HG03432 (cell line): ENCODE results near the gene TTYH2.

Experiments used
- ATAC-seq: cut with Tn5 transposase; IDR thresholded peaks from one replicate; pipeline ENCODE4 v1.9.1; 2021; ENCODE audit warnings: mild to moderate bottlenecking, moderate library complexity; ENCODE audit not compliant: unreplicated experiment

The TTYH2 gene

GRCh38 chr17:74282587-74283370 lies 69.4 kb downstream of the TTYH2 start:
- peak; percentile 40 for ATAC-seq

- ATAC-seq: no peak
These were observed 70.0 kb downstream of the TTYH2 start for GRCh38 chr17:74283371-74283673.

- no peak for ATAC-seq
These were observed 73.7 kb downstream of the TTYH2 start for GRCh38 chr17:74287031-74287602.

DNA sequence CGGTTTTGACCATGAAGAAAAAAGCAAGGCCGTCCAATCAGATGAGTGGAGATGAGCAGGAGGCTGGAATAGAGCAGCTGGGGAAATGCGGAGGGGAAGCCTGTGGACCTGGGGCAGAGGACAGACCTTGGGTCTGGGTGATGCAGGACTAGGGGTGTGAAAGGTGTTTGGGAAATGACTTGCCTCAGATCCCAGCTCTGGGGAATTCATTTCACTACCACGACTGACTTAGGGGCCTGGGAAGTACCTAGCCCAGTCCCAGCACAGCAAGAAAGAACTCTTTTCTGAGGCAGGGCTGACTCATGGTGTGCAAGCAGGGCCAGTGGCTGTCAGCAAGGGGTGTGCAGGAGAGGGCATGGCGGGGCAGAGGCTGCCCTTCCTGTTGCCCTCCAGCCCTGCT lies 75.4 kb downstream of the TTYH2 start:
- peak; percentile 71 for ATAC-seq

DNA sequence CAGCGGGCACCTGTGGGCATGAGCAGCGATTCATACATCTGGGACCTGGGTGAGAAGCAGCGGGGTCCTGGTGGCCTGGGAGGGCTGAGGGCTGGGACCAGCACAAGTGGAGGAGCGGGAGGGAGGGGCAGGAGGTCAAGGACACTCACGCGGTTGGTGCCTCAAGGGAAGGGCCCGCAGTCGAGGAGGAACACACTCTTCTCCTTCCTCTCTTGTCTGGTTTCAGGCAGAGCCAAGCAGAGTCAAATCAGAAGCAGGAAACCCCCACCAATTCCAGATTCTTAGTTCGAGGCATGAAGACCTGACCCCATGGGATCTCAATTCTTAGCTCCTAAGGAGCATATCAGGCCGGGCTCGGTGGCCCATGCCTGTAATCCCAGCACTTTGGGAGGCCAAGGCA lies 76.3 kb downstream of the TTYH2 start:
- ATAC-seq: no peak

DNA sequence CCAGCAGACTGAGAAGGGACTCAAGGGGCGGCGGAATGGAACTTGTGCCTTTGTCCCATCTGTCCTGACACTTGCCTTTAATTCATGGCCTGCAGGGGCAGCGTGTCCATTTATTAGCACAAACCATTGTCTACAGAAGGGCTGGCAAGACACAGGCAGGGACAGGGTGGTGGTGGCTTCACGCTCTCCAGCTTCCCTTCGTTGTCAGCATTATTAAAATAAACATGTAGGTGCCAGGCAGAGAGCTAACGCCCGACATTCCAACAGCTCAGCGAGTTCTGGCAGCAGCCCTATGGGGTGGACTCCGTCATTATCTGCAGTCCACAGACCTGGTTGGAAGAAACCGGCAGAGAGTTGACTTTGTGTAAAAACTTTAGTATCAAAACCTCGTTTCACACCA lies 77.0 kb downstream of the TTYH2 start:
- no peak for ATAC-seq

GRCh38 chr17:74292495-74292894 lies 79.1 kb downstream of the TTYH2 start:
- ATAC-seq: no peak

DNA sequence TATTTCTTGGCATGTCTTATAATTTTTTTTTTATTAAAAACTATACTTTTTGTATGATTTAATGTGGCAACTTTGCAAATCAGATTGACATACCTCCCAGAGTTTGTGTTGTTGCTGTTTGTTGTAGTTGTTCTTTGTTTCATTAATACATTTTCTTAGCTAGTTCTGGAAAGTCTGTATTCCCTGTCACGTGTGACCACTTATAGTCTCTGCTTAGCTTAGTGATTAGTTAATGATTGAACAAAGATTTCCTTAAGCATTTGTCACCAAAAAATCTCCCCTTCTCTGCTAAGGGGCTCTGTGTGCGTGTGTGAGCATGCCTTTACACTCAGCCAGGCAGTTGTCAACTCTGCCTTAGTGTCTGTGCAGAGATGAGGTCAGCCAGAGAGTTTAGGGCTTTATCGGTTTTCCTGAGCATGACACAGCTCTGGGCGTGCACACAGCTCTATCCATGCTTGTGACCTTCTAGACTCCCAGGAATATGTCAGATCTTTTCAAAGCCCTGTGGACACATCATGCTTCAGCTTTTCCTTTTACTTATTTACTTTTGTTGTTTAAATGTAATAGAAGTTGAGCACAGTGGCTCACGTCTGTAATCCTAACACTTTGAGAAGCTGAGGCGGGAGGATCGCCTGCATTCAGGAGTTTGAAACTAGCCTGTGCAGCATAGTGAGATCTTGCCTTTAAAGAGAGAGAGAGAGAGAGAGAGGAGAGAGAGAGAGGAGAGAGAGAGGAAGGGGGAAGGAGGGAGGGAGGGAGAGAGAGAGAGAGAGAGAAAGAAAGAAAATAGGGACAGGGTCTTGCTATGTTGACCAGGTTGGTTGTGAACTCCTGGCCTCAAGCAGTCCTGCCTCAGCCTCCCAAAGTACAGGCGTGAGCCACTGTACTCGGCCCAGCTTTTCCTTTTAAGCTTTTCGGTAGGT lies 82.5 kb downstream of the TTYH2 start:
- ATAC-seq: no peak

- ATAC-seq: no peak
These were observed 83.2 kb downstream of the TTYH2 start for GRCh38 chr17:74296548-74296936.

- no peak for ATAC-seq
These were observed 84.6 kb downstream of the TTYH2 start for GRCh38 chr17:74297941-74298340.

DNA sequence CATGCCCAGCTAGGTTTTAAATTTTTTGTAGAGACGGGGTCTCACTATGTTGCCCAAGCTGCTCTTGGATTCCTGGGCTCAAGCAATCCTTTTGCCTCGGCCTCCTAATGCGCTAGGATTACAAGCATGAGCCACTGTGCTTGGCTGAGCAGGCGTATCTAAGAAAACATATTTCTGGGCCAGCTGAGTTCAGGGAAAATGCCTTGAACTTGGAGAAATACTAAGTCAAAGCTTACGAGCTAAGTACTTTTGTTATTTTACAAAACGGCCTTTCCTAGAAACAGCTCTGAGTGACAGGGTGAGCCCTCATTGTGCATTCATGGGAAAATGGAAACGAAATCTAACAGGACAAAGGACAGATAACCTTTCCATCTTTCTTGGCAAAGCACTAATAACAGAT lies 85.4 kb downstream of the TTYH2 start:
- ATAC-seq: no peak

DNA sequence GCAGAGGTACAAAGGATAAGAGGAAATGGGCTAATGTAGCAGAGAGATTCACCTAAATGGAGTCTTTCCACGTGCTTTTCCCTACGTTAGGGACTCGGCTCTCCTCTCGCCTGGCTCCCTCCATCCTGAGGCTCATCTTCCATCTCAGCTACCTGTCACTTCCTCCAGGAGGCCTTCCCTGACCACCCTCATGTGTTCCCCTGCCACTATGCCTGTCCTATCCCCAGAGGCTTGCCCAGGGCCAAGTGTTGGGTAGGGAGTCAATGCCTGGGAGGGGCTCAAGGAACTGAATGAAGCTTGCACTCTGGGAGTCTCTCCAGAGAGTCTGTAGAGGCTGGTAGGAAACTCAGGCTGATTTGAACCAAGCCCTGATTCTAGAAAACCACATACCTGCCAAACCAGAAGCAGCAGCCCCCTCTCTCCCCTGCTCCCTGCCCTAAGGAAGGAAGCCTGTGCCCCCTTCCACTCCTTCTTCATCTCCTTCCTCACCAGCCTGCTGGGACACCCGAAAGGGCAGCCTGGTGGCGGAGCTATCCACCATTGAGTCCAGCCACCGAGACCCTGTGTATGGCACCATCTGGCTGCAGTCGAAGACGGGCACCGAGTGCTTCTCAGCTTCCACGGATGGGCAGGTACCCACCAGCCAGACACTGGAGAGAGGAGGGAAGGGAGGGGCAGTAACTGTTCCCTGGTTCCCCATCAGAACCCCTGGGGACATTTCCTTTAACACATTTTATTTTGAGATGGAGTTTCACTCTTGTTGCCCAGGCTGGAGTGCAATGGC lies 86.0 kb downstream of the TTYH2 start:
- ATAC-seq: no peak

GRCh38 chr17:74303305-74303704 lies 89.9 kb downstream of the TTYH2 start:
- ATAC-seq: no peak

- ATAC-seq: no peak
These were observed 90.8 kb downstream of the TTYH2 start for GRCh38 chr17:74304184-74304583.

GRCh38 chr17:74305865-74306654 lies 92.7 kb downstream of the TTYH2 start:
- no peak for ATAC-seq

DNA sequence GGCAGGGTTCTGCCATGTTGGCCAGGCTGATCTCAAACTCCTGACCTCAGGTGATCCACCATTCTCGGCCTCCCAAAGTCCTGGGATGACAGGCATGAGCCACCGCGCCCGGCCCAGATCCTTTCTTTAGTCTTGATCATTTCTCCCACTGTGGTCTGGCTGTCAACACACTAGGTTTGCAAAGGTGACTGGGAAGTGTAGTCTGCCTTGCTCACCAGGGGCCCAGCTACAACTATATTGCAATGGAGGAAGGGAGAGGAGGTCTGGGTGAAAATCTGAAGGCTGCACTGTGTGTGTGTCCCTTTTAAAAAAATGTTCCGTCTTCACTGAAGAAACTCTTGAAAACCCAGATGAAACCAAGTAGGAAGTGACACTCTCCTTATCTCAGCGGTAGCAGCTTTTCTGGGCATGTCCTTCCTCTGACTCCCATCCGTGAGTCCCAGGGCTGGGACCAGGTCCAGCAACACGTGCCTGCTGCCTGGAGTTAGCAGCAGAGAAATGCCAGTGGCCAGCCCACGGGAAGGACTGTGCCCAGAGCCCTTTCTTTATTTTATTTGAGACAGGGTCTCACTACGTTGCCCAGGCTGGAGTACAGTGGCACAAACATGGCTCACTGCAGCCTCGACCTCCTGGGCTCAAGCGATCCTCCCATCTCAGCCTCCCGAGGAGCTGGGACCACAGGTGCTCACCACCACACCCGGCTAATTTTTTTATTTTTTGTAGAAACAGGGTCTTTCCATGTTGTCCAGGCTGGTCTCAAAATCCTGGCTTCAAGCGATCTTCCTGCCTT lies 94.8 kb downstream of the TTYH2 start:
- no peak for ATAC-seq

DNA sequence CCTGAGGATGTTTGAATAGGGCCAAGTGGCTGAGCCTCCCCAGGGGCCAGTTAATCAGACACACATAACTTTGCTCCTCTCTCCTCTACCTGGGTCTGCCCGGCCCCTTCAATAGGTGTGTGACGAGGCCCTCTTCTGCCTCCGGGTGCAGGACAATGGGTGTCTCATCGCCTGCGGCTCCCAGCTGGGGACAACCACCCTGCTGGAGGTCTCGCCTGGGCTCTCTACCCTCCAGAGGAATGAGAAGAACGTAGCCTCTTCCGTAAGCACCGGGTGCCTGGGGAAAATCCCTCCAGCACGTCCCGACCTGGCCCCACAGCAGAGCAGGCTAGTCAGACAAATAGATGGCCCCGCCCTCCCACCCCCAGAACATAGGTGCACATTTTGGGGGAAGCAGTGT lies 96.5 kb downstream of the TTYH2 start:
- ATAC-seq: no peak
